ENCODE results near the gene BOLA1.
"Not testable (repeated sequence)": the region's sequence is repeated elsewhere in the genome, so short reads cannot be mapped to it uniquely, and the experiment has no call there.

Gene BOLA1

DNA sequence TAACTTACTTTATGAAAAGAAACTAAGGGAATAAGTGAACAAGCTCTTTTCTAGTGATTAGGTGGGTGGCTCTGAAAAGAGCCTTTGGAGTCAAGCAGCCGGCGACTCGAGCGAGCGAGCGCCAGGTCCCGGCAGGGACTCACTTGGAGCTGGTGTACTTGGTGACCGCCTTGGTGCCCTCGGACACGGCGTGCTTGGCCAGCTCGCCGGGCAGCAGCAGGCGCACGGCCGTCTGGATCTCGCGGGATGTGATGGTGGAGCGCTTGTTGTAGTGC is 13.3 kb upstream of the BOLA1 start:
- H2AFZ ChIP-seq (ENCODE audit: insufficient read depth, low read length, poor library complexity); H3K27me3 ChIP-seq (ENCODE audit: insufficient read depth, low read length); H3K9me3 ChIP-seq (ENCODE audit: insufficient read depth, low read depth, low read length); H4K8ac ChIP-seq (ENCODE audit: low read depth, low read length); H2AK5ac ChIP-seq (ENCODE audit: low read length); H3K4ac ChIP-seq (ENCODE audit: low read depth, low read length); H4K12ac ChIP-seq (ENCODE audit: low read depth, low read length); H2BK120ac ChIP-seq (ENCODE audit: insufficient read depth, low read length, poor library complexity); DNase-seq; H2BK12ac ChIP-seq (ENCODE audit: low read length); H3K79me2 ChIP-seq (ENCODE audit: control insufficient read depth, insufficient read depth, low read length, poor library complexity); H3K23ac ChIP-seq (ENCODE audit: low read length); H3K36me3 ChIP-seq (ENCODE audit: control insufficient read depth in 1 of 2, insufficient read depth in 2 of 2, low read length in 2 of 2); H3K4me1 ChIP-seq (ENCODE audit: control insufficient read depth in 1 of 2, insufficient read depth in 2 of 2, low read length in 2 of 2): not testable (repeated sequence)
- Histone ChIP-seq H3K4me3 (ENCODE audit: low read depth, low read length) (peak overlapping the region; percentile 74), H3K27ac (ENCODE audit: low read depth, low read length) (peak overlapping the region; percentile 75), H2BK5ac (ENCODE audit: low read depth, low read length, poor library complexity) (peak overlapping the region; percentile 81), H3K14ac (ENCODE audit: low read length) (peak overlapping the region; percentile 65), H3K18ac (ENCODE audit: low read length) (peak overlapping the region; percentile 72), H3K79me1 (ENCODE audit: low read length) (peaks cover 28% of the 10 kb centered on the region), H3K9ac (ENCODE audit: low read length) (peak overlapping the region; percentile 87), H4K91ac (ENCODE audit: low read depth, low read length) (peak overlapping the region; percentile 13), H3K4me2 (ENCODE audit: low read length) (peak overlapping the region; percentile 77)
- WGBS (ENCODE audit: extremely low coverage, insufficient coverage, insufficient read length): no CpG with 5 or more reads among the region's 19 CpGs

DNA sequence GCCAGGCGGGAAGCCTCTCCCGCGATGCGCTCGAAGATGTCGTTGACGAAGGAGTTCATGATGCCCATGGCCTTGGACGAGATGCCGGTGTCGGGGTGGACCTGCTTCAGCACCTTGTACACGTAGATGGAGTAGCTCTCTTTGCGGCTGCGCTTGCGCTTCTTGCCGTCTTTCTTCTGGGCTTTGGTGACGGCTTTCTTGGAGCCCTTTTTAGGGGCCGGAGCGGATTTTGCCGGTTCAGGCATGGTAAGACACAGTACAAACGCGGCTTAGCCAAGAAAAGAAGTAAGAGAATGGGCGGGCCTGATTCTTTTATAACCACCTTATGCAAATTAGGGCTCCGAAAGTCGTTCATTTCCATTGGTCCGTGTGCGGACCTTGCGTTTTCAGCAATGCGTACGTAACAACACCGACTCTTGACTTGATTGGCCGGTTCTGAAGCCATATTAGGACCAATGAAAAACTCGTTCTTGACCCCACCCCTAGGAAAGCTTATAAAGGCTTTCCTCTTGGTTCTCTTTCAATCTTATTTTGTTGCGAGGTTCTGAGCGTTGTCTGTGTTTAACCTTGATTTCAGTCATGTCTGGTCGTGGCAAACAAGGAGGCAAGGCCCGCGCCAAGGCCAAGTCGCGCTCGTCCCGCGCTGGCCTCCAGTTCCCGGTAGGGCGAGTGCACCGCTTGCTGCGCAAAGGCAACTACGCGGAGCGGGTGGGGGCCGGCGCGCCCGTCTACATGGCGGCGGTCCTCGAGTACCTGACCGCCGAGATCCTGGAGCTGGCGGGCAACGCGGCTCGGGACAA is 12.8 kb upstream of the BOLA1 start:
- Histone ChIP-seq H3K4ac (ENCODE audit: low read depth, low read length) (no peak overlapping the region), H3K23ac (ENCODE audit: low read length) (no peak overlapping the region), H4K91ac (ENCODE audit: low read depth, low read length) (peak overlapping the region; percentile 72), H3K27ac (ENCODE audit: low read depth, low read length) (peak overlapping the region; percentile 98), H3K79me2 (ENCODE audit: control insufficient read depth, insufficient read depth, low read length, poor library complexity) (peaks cover 7% of the 10 kb centered on the region), H3K4me1 (ENCODE audit: control insufficient read depth in 1 of 2, insufficient read depth in 2 of 2, low read length in 2 of 2) (peaks cover 0 to 8% of the 10 kb centered on the region in 2 experiments), H2BK5ac (ENCODE audit: low read depth, low read length, poor library complexity) (peak overlapping the region; percentile 85), H3K14ac (ENCODE audit: low read length) (peak overlapping the region; percentile 90), H3K4me3 (ENCODE audit: low read depth, low read length) (peak overlapping the region; percentile 74), H3K36me3 (ENCODE audit: control insufficient read depth in 1 of 2, insufficient read depth in 2 of 2, low read length in 2 of 2) (no peaks in the 10 kb centered on the region), H3K18ac (ENCODE audit: low read length) (peak overlapping the region; percentile 80), H3K27me3 (ENCODE audit: insufficient read depth, low read length) (no peaks in the 10 kb centered on the region), H4K12ac (ENCODE audit: low read depth, low read length) (peak overlapping the region; percentile 64), H2BK120ac (ENCODE audit: insufficient read depth, low read length, poor library complexity) (peak overlapping the region; percentile 64), H4K8ac (ENCODE audit: low read depth, low read length) (peak overlapping the region; percentile 86), H2BK12ac (ENCODE audit: low read length) (no peak overlapping the region), H3K4me2 (ENCODE audit: low read length) (peak overlapping the region; percentile 82), H3K79me1 (ENCODE audit: low read length) (peaks cover 28% of the 10 kb centered on the region), H2AK5ac (ENCODE audit: low read length) (peak overlapping the region; percentile 84), H3K9ac (ENCODE audit: low read length) (peak overlapping the region; percentile 72), H2AFZ (ENCODE audit: insufficient read depth, low read length, poor library complexity) (no peak overlapping the region), H3K9me3 (ENCODE audit: insufficient read depth, low read depth, low read length) (no peaks in the 10 kb centered on the region)
- peak; percentile 96 to 99 for DNase-seq
- no CpG with 5 or more reads among the region's 62 CpGs for whole genome bisulfite sequencing (ENCODE audit: extremely low coverage, insufficient coverage, insufficient read length)

GRCh38 chr1:149887196-149887455 is 12.2 kb upstream of the BOLA1 start:
- H3K4me1 ChIP-seq (ENCODE audit: control insufficient read depth in 1 of 2, insufficient read depth in 2 of 2, low read length in 2 of 2); H3K23ac ChIP-seq (ENCODE audit: low read length); H3K4ac ChIP-seq (ENCODE audit: low read depth, low read length); H2BK12ac ChIP-seq (ENCODE audit: low read length); H2AK5ac ChIP-seq (ENCODE audit: low read length); H4K12ac ChIP-seq (ENCODE audit: low read depth, low read length); H3K79me2 ChIP-seq (ENCODE audit: control insufficient read depth, insufficient read depth, low read length, poor library complexity); H2AFZ ChIP-seq (ENCODE audit: insufficient read depth, low read length, poor library complexity); H3K27me3 ChIP-seq (ENCODE audit: insufficient read depth, low read length); H3K36me3 ChIP-seq (ENCODE audit: control insufficient read depth in 1 of 2, insufficient read depth in 2 of 2, low read length in 2 of 2); H3K9me3 ChIP-seq (ENCODE audit: insufficient read depth, low read depth, low read length); DNase-seq: not testable (repeated sequence)
- Histone ChIP-seq H4K8ac (ENCODE audit: low read depth, low read length) (peak overlapping the region; percentile 86), H3K4me3 (ENCODE audit: low read depth, low read length) (peak overlapping the region; percentile 71), H2BK5ac (ENCODE audit: low read depth, low read length, poor library complexity) (peak overlapping the region; percentile 85), H2BK120ac (ENCODE audit: insufficient read depth, low read length, poor library complexity) (peak overlapping the region; percentile 64), H3K79me1 (ENCODE audit: low read length) (peaks cover 28% of the 10 kb centered on the region), H3K14ac (ENCODE audit: low read length) (peak overlapping the region; percentile 90), H4K91ac (ENCODE audit: low read depth, low read length) (peak overlapping the region; percentile 67), H3K4me2 (ENCODE audit: low read length) (peak overlapping the region; percentile 82), H3K18ac (ENCODE audit: low read length) (peak overlapping the region; percentile 80), H3K9ac (ENCODE audit: low read length) (peak overlapping the region; percentile 63), H3K27ac (ENCODE audit: low read depth, low read length) (peak overlapping the region; percentile 98)
- no CpG with 5 or more reads among the region's 13 CpGs for WGBS (ENCODE audit: extremely low coverage, insufficient coverage, insufficient read length)

DNA sequence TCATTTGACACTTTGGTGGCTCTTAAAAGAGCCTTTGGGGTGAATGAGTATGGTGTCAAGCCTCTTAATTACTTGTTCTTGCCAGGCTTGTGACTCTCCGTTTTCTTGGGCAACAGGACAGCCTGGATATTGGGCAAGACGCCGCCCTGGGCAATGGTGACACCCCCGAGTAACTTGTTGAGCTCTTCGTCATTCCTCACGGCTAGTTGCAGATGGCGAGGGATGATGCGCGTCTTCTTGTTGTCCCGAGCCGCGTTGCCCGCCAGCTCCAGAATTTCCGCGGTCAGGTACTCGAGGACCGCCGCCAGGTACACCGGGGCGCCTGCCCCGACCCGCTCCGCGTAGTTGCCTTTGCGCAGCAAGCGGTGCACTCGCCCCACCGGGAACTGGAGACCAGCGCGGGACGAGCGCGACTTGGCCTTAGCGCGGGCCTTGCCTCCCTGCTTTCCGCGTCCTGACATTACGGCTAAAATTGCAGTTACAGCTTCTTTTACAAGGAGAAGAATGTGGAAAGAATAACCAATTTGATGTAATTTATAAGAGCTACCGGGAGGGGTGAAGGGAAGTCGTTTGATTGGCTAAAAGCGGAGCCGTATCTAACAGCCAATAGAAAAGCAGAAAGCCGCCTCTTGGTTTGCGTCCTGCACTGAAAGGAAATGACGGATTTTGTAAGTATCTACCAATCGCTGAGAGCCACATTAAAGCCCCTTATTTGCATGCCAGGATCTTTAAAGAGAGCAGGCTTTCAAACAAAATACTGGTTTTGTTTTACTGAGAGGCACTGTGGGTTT is 11.7 kb upstream of the BOLA1 start:
- Histone ChIP-seq H3K4me3 (ENCODE audit: low read depth, low read length) (peak overlapping the region; percentile 84), H3K4ac (ENCODE audit: low read depth, low read length) (peak overlapping the region; percentile 13), H2BK120ac (ENCODE audit: insufficient read depth, low read length, poor library complexity) (peak overlapping the region; percentile 90), H3K14ac (ENCODE audit: low read length) (peak overlapping the region; percentile 50), H3K79me2 (ENCODE audit: control insufficient read depth, insufficient read depth, low read length, poor library complexity) (peaks cover 7% of the 10 kb centered on the region), H4K12ac (ENCODE audit: low read depth, low read length) (peak overlapping the region; percentile 3), H4K91ac (ENCODE audit: low read depth, low read length) (peak overlapping the region; percentile 92), H3K9ac (ENCODE audit: low read length) (peak overlapping the region; percentile 80), H3K79me1 (ENCODE audit: low read length) (peaks cover 28% of the 10 kb centered on the region), H3K4me2 (ENCODE audit: low read length) (peak overlapping the region; percentile 82), H4K8ac (ENCODE audit: low read depth, low read length) (peak overlapping the region; percentile 67), H3K27me3 (ENCODE audit: insufficient read depth, low read length) (no peaks in the 10 kb centered on the region), H3K9me3 (ENCODE audit: insufficient read depth, low read depth, low read length) (no peaks in the 10 kb centered on the region), H2BK5ac (ENCODE audit: low read depth, low read length, poor library complexity) (peak overlapping the region; percentile 98), H2AFZ (ENCODE audit: insufficient read depth, low read length, poor library complexity) (peak overlapping the region; percentile 53), H3K23ac (ENCODE audit: low read length) (no peak overlapping the region), H2BK12ac (ENCODE audit: low read length) (no peak overlapping the region), H3K18ac (ENCODE audit: low read length) (peak overlapping the region; percentile 28), H3K36me3 (ENCODE audit: control insufficient read depth in 1 of 2, insufficient read depth in 2 of 2, low read length in 2 of 2) (no peaks in the 10 kb centered on the region), H2AK5ac (ENCODE audit: low read length) (peak overlapping the region; percentile 63), H3K4me1 (ENCODE audit: control insufficient read depth in 1 of 2, insufficient read depth in 2 of 2, low read length in 2 of 2) (peaks cover 0 to 8% of the 10 kb centered on the region in 2 experiments), H3K27ac (ENCODE audit: low read depth, low read length) (peak overlapping the region; percentile 99)
- no CpG with 5 or more reads among the region's 46 CpGs for WGBS (ENCODE audit: extremely low coverage, insufficient coverage, insufficient read length)
- DNase-seq: peak; percentile 97

Data from trophoblast cell (in vitro differentiated cells and primary cell).